ENCODE measurements around the gene B3GAT1.

Gene B3GAT1

GRCh38 chr11:134388590-134388989 is 23.5 kb downstream of the B3GAT1 start:
- DNase-seq = no peak

GRCh38 chr11:134387501-134387900 is 24.5 kb downstream of the B3GAT1 start:
- no peak for DNase-seq

- DNase-seq = no peak
Observed at GRCh38 chr11:134386945-134387344, 25.1 kb downstream of the B3GAT1 start.

- no peak for DNase-seq
Observed at GRCh38 chr11:134385774-134386565, 26.1 kb downstream of the B3GAT1 start.

- no peak for DNase-seq
Observed at GRCh38 chr11:134385171-134385570, 26.9 kb downstream of the B3GAT1 start.

GRCh38 chr11:134384406-134384805 is 27.6 kb downstream of the B3GAT1 start:
- no peak for DNase-seq

- DNase-seq = no peak
Observed at GRCh38 chr11:134383576-134384221, 28.3 kb downstream of the B3GAT1 start.

GRCh38 chr11:134382830-134383229 is 29.2 kb downstream of the B3GAT1 start:
- DNase-seq = no peak

- DNase-seq = no peak
Observed at GRCh38 chr11:134382257-134382656, 29.8 kb downstream of the B3GAT1 start.

- DNase-seq = no peak
Observed at GRCh38 chr11:134380785-134381184, 31.3 kb downstream of the B3GAT1 start.

- no peak for DNase-seq
Observed at GRCh38 chr11:134380229-134380628, 31.8 kb downstream of the B3GAT1 start.

GRCh38 chr11:134379241-134379640 is 32.8 kb downstream of the B3GAT1 start:
- DNase-seq = no peak

- no peak for DNase-seq
Observed at GRCh38 chr11:134377876-134378275, 34.2 kb downstream of the B3GAT1 start.

GRCh38 chr11:134376150-134376921 is 35.7 kb downstream of the B3GAT1 start:
- no peak for DNase-seq

- DNase-seq = no peak
Observed at GRCh38 chr11:134374891-134375550, 37.0 kb downstream of the B3GAT1 start.

GRCh38 chr11:134374171-134374570 is 37.9 kb downstream of the B3GAT1 start:
- DNase-seq = no peak

GRCh38 chr11:134373591-134374052 is 38.4 kb downstream of the B3GAT1 start:
- no peak for DNase-seq

- DNase-seq = no peak
Observed at GRCh38 chr11:134372961-134373360, 39.1 kb downstream of the B3GAT1 start.

GRCh38 chr11:134372536-134372935 is 39.5 kb downstream of the B3GAT1 start:
- DNase-seq = no peak

GRCh38 chr11:134371436-134372185 is 40.4 kb downstream of the B3GAT1 start:
- DNase-seq = no peak

GRCh38 chr11:134370526-134371435 is 41.3 kb downstream of the B3GAT1 start:
- no peak for DNase-seq

Data from stimulated activated CD8-positive, alpha-beta memory T cell treated with anti-CD3 and anti-CD28 coated beads, Interleukin-4, amount 100 ng/mL, for 48 hours (primary cell).